Glutamatergic neuron (in vitro differentiated cells): Measurements from ENCODE around the gene TNFRSF14. TPM values are rescaled to one million over a fixed set of nuclear protein-coding genes. Genes with fewer than 3 reads are reported as not detected.

ENCODE experiments used
- DNase-seq: peaks from one replicate; pipeline ENCODE4 v3.0.0; 2022
- H3K27ac Mint-ChIP-seq: one replicate; pipeline ENCODE4 v1.8.0; 2020; ENCODE audit warnings: mild to moderate bottlenecking, mixed read lengths, inconsistent platforms; ENCODE audit not compliant: unreplicated experiment
- H3K27me3 Mint-ChIP-seq: one replicate; pipeline ENCODE4 v1.8.0; 2020; ENCODE audit warnings: mild to moderate bottlenecking, moderate library complexity, mixed read lengths, inconsistent platforms; ENCODE audit not compliant: unreplicated experiment
- H3K36me3 Mint-ChIP-seq: one replicate; pipeline ENCODE4 v1.8.0; 2020; ENCODE audit warnings: mild to moderate bottlenecking, mixed read lengths, inconsistent platforms; ENCODE audit not compliant: unreplicated experiment
- H3K4me1 Mint-ChIP-seq: one replicate; pipeline ENCODE4 v1.8.0; 2020; ENCODE audit warnings: mild to moderate bottlenecking, low read depth, mixed read lengths, inconsistent platforms; ENCODE audit not compliant: unreplicated experiment
- H3K4me3 Mint-ChIP-seq: one replicate; pipeline ENCODE4 v1.8.0; 2020; ENCODE audit warnings: mild to moderate bottlenecking, mixed read lengths, inconsistent platforms; ENCODE audit not compliant: unreplicated experiment
- H3K9me3 Mint-ChIP-seq: one replicate; pipeline ENCODE4 v1.8.0; 2020; ENCODE audit warnings: mild to moderate bottlenecking, moderate library complexity, mixed read lengths, inconsistent platforms; ENCODE audit not compliant: unreplicated experiment
- total RNA-seq: library from RNA; stranded (reverse); fragmentation: NEBNext Ultra II Directional; extraction: Animal tissue kit (Norgen Biotek cat#: 25700); gene quantifications from one replicate; pipeline ENCODE4 v1.2.1, GENCODE V29; 2021; ENCODE audit not compliant: unreplicated experiment
- TF ChIP-seq, protein P1 (sequence below): fragments of 200-600 bp; sonication (generic); IDR thresholded peaks from one replicate; pipeline ENCODE4 v1.5.0; 2021; ENCODE audit not compliant: partially characterized antibody, unreplicated experiment

Gene TNFRSF14
- total RNA-seq, 1 donor from 2014 or later: 1.2 TPM

DNA sequence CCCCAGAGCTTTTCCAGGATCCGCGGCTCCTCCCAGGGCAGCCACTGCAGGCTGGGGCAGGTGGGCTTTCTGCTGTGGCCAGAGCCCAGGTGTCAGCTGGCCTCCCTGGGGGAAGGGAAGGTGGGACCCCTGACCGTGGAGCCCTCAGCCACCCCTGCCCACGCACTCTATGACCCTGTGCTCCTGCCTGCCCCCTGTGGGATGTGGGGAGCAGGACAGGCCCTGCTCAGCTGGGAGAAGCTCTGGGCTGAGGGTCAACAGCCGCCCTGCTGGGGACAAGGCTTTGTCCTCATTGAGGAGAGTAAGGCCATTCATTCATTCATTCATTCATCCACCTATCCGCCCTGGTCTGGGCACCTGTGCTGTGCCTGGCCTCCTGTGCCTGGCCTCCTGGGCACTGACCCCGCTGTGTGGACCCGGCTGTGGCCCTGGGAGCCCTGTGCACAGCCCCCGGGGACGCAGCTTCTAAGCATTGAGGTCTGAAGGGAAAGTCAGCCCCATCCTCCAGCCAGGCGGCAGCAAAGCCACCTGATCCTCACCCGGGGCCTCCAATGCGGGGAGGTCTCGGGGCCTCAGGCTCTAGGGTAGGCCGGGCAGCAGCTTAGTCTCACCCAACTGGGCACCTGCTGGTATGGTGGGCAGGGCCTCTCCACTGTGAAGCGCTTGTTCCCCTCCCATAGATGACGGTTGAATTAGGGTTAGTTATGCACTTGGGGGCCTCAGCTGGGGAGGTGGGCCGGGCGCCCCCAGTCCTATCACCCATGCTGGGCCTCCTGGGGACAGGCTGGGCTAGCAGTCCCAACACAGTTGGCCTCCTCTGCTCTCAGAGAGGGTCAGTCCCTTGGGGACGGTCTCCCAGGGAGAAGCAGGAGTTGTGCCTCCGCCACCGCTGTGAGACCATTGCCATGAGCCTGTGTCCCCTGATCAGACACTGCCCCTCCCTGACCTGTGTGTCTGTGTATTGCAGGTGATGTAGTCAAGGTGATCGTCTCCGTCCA, 6.0 kb downstream of the TNFRSF14 start:
- peaks cover 4% of the 10 kb centered on the region for H3K27me3 Mint-ChIP-seq

DNA sequence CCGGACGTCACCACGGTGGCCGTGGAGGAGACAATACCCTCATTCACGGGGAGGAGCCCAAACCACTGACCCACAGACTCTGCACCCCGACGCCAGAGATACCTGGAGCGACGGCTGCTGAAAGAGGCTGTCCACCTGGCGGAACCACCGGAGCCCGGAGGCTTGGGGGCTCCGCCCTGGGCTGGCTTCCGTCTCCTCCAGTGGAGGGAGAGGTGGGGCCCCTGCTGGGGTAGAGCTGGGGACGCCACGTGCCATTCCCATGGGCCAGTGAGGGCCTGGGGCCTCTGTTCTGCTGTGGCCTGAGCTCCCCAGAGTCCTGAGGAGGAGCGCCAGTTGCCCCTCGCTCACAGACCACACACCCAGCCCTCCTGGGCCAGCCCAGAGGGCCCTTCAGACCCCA, 7.0 kb downstream of the TNFRSF14 start:
- no peak overlapping the region for H3K4me3 Mint-ChIP-seq
- H3K4me1 Mint-ChIP-seq: peaks cover 4% of the 10 kb centered on the region
- H3K27ac Mint-ChIP-seq: no peak overlapping the region

More for the DNA sequence above, 6.0 kb downstream of the TNFRSF14 start:
- Mint-ChIP-seq H3K9me3 (peaks cover 3% of the 10 kb centered on the region), H3K36me3 (no peaks in the 10 kb centered on the region), H3K4me1 (peaks cover 4% of the 10 kb centered on the region), H3K4me3 (no peak overlapping the region), H3K27ac (no peak overlapping the region)
- TF ChIP-seq, protein P1, sequence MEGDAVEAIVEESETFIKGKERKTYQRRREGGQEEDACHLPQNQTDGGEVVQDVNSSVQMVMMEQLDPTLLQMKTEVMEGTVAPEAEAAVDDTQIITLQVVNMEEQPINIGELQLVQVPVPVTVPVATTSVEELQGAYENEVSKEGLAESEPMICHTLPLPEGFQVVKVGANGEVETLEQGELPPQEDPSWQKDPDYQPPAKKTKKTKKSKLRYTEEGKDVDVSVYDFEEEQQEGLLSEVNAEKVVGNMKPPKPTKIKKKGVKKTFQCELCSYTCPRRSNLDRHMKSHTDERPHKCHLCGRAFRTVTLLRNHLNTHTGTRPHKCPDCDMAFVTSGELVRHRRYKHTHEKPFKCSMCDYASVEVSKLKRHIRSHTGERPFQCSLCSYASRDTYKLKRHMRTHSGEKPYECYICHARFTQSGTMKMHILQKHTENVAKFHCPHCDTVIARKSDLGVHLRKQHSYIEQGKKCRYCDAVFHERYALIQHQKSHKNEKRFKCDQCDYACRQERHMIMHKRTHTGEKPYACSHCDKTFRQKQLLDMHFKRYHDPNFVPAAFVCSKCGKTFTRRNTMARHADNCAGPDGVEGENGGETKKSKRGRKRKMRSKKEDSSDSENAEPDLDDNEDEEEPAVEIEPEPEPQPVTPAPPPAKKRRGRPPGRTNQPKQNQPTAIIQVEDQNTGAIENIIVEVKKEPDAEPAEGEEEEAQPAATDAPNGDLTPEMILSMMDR: peak; percentile 36
- no peak for DNase-seq

DNA sequence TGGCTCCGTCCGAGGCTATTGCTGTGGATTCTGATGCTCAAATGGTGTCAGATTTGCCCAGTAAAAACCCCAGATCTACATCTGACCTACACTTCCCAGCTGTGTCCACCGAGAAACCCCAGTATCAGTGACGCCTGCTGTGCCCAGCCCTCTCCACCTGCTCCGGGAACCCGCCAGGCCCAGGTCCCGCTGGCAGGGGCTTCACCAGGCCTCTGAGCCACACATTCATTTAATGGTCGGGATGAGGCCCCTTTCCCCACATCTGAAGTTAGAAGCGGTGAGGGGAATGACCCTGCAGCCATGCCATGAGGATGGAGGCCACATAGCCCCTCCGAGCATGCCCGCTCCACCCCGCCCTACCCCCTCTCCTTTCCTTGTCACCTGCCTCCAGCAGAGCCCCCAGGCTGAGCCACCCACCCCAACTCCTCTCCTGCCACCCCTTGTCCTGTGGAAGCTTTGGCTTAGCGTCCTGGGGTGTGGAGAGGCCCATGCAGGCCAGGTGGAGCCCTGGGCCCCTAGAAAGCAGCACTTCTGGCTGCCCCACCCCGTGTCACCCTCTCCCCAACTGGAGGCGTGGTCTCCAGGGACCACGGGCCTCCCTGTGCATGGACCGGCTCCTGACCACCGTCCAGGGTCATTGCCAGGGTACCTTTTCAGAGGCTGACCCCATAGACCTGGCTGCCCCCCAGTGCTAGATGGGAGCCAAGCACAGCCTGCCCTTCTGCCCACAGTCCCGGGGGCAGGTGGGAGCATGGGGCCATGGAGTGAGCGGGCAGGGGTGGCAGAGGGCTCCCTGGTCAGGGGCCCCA, 8.0 kb downstream of the TNFRSF14 start:
- Mint-ChIP-seq H3K4me1 (peaks cover 4% of the 10 kb centered on the region), H3K4me3 (no peak overlapping the region), H3K27me3 (peaks cover 4% of the 10 kb centered on the region), H3K36me3 (no peaks in the 10 kb centered on the region), H3K27ac (no peak overlapping the region), H3K9me3 (peaks cover 4% of the 10 kb centered on the region)
- TF ChIP-seq, protein P1: no peak
- no peak for DNase-seq

More for the DNA sequence above, 7.0 kb downstream of the TNFRSF14 start:
- Mint-ChIP-seq H3K9me3 (peaks cover 3% of the 10 kb centered on the region), H3K27me3 (peaks cover 4% of the 10 kb centered on the region), H3K36me3 (no peaks in the 10 kb centered on the region)
- DNase-seq: no peak
- TF ChIP-seq, protein P1: no peak

DNA sequence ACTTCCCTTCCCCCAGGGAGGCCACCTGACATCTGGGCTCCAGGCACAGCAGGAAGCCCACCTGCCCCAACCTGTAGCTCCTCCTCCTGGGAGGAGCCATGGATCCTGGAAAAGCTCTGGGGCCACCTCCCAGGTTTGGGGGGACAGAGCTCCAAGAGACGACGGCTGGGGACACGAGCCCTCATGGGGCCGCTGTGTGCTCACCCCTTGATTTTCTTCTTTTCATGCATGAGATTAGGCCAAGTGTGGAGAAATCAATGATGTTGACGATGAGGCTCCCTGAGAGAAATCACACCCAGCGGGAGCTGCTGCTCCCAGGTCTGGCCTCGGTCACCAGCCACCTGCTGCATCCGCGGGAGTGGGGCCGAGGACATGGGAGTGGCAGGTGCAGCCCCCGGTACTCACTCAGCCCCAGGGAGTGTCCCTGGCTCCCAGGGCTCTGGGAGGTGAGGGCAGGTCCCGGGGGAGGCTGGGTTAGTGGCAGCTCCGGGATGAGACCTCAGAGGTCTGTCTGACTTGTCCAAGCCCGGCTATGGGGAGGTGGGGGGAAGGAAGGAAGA, 8.7 kb downstream of the TNFRSF14 start:
- H3K4me3 Mint-ChIP-seq: no peak overlapping the region
- peaks cover 4% of the 10 kb centered on the region for H3K9me3 Mint-ChIP-seq
- TF ChIP-seq, protein P1: no peak
- peak; percentile 43 for DNase-seq
- H3K4me1 Mint-ChIP-seq: peaks cover 4% of the 10 kb centered on the region
- H3K27ac Mint-ChIP-seq: no peak overlapping the region
- H3K36me3 Mint-ChIP-seq: no peaks in the 10 kb centered on the region
- peaks cover 4% of the 10 kb centered on the region for H3K27me3 Mint-ChIP-seq
